GM23338 (cell line): ENCODE measurements around the gene SLC39A7. TPM values are rescaled to one million over a fixed set of nuclear protein-coding genes. Genes with fewer than 3 reads are reported as not detected.

Experiments used
- ATAC-seq: fragments of 200-7000 bp; cut with Tn5 transposase; 3 replicates; pipeline ENCODE4 v1.9.1; 2020
- DNase-seq: peaks from one replicate; pipeline ENCODE4 v3.0.0-alpha.2; 2015; ENCODE audit warnings: low spot score
- H2AFZ ChIP-seq: fragments of 200-600 bp; sonication (generic); 2 replicates; pipeline ENCODE4 v1.8.0; 2016; ENCODE audit warnings: antibody characterized with exemption, mild to moderate bottlenecking, moderate library complexity
- H3F3A ChIP-seq: fragments of 200-600 bp; sonication (generic); replicated peaks from 2 replicates; pipeline ENCODE4 v1.8.0; 2017; ENCODE audit warnings: antibody characterized with exemption, mixed run types, low read depth
- H3K27ac ChIP-seq: fragments of 200-600 bp; sonication (generic); 2 replicates; pipeline ENCODE4 v1.6.1; 2016; ENCODE audit warnings: low read depth
- H3K27me3 ChIP-seq: fragments of 200-600 bp; sonication (generic); 2 replicates; pipeline ENCODE4 v1.8.0; 2016; ENCODE audit warnings: mild to moderate bottlenecking, mixed run types, moderate library complexity; ENCODE audit not compliant: insufficient read depth
- H3K36me3 ChIP-seq: fragments of 200-600 bp; sonication (generic); 2 replicates; pipeline ENCODE4 v1.8.0; 2016; ENCODE audit warnings: mild to moderate bottlenecking; ENCODE audit not compliant: insufficient read depth
- H3K4me1 ChIP-seq: fragments of 200-600 bp; sonication (generic); 2 replicates; pipeline ENCODE4 v1.8.0; 2016; ENCODE audit warnings: mild to moderate bottlenecking, moderate library complexity; ENCODE audit not compliant: insufficient read depth
- H3K4me2 ChIP-seq: fragments of 200-600 bp; sonication (generic); 2 replicates; pipeline ENCODE4 v1.7.1; 2017; ENCODE audit warnings: mixed run types
- H3K4me3 ChIP-seq: fragments of 200-600 bp; sonication (generic); 2 replicates; pipeline ENCODE4 v1.6.1; 2016; ENCODE audit warnings: mixed run types
- H3K79me2 ChIP-seq: fragments of 200-600 bp; sonication (generic); replicated peaks from 2 replicates; pipeline ENCODE4 v1.8.0; 2017; ENCODE audit warnings: mild to moderate bottlenecking; ENCODE audit not compliant: insufficient read depth
- H3K9me2 ChIP-seq: fragments of 200-600 bp; sonication (generic); 2 replicates; pipeline ENCODE4 v1.8.0; 2017; ENCODE audit not compliant: insufficient read depth
- H4K20me1 ChIP-seq: fragments of 200-600 bp; sonication (generic); replicated peaks from 2 replicates; pipeline ENCODE4 v1.8.0; 2017; ENCODE audit warnings: mild to moderate bottlenecking; ENCODE audit not compliant: insufficient read depth
- H3K27ac Mint-ChIP-seq: 2 replicates; pipeline ENCODE4 v1.8.0; 2020; ENCODE audit warnings: inconsistent platforms, mild to moderate bottlenecking, moderate library complexity, mixed read lengths
- H3K27me3 Mint-ChIP-seq: 3 replicates; pipeline ENCODE4 v1.8.0; 2022; ENCODE audit warnings: low read depth, mild to moderate bottlenecking, moderate library complexity, mixed read lengths, inconsistent platforms; ENCODE audit not compliant: insufficient read depth, poor library complexity
- H3K36me3 Mint-ChIP-seq: 3 replicates; pipeline ENCODE4 v1.8.0; 2021; ENCODE audit warnings: low read depth, mild to moderate bottlenecking, inconsistent platforms, moderate library complexity, mixed read lengths
- H3K4me1 Mint-ChIP-seq: 3 replicates; pipeline ENCODE4 v1.8.0; 2020; ENCODE audit warnings: mild to moderate bottlenecking, inconsistent platforms, mixed read lengths
- H3K4me3 Mint-ChIP-seq: 3 replicates; pipeline ENCODE4 v1.8.0; 2021; ENCODE audit warnings: moderate library complexity, mild to moderate bottlenecking, inconsistent platforms, mixed read lengths
- H3K9me3 Mint-ChIP-seq: 3 replicates; pipeline ENCODE4 v1.8.0; 2020; ENCODE audit warnings: moderate library complexity, mild to moderate bottlenecking, inconsistent platforms, mixed read lengths
- CREB1 ChIP-seq: fragments of 250-450 bp; sonication (Bioruptor Pico); IDR thresholded peaks from 2 replicates; pipeline ENCODE4 v1.5.0; 2020; ENCODE audit warnings: low read depth, mild to moderate bottlenecking, moderate library complexity
- CTCF ChIP-seq, 2 experiments: fragments of 200-600 bp in 1 of 2; sonication (generic) in 1 of 2; conservative IDR thresholded peaks; 2 replicates each; pipeline versions ENCODE4 v1.5.1 to v1.6.1; 2016 to 2017; ENCODE audit warnings: antibody characterized with exemption in 2 of 2, low read depth in 2 of 2, mild to moderate bottlenecking in 2 of 2, moderate library complexity in 1 of 2
- EZH2 ChIP-seq: fragments of 200-600 bp; sonication (generic); IDR thresholded peaks from one replicate; pipeline ENCODE4 v1.8.0; 2017; ENCODE audit warnings: antibody characterized with exemption, mild to moderate bottlenecking, low read depth; ENCODE audit not compliant: unreplicated experiment
- JUNB ChIP-seq: IDR thresholded peaks from one replicate; pipeline ENCODE4 v1.6.1; 2016; ENCODE audit warnings: antibody characterized with exemption; ENCODE audit not compliant: unreplicated experiment
- POLR2AphosphoS5 ChIP-seq: IDR thresholded peaks from 2 replicates; pipeline ENCODE4 v1.6.1; 2016; ENCODE audit warnings: antibody characterized with exemption, low read depth
- ZNF462 ChIP-seq: fragments of 250-450 bp; sonication (Bioruptor Pico); IDR thresholded peaks from 2 replicates; pipeline ENCODE4 v1.5.0; 2020; ENCODE audit warnings: mild to moderate bottlenecking, moderate library complexity
- polyA plus RNA-seq: library from polyadenylated mRNA; unstranded; fragments of >200 nt; fragmentation: Nextera tagmentation; extraction: Ambion mirVana; gene quantifications from 2 replicates; pipeline ENCODE4 v1.2.1, GENCODE V29; 2016
- total RNA-seq: library from RNA; depleted of rRNA; stranded (reverse); fragments of >200 nt; shearing (Covaris generic); gene quantifications from 2 replicates; pipeline ENCODE4 v1.2.3, GENCODE V29; 2014

The SLC39A7 gene
- total and polyA plus RNA-seq, 2 experiments from 2014 or later, result 9.0 to 75.9 TPM

- TF ChIP-seq ZNF462 (CRISPR knock-in tag) (no peak), EZH2 (no peak)
Measured at GRCh38 chr6:33204165-33204414, 3.4 kb downstream of the SLC39A7 start (continued).

GRCh38 chr6:33204415-33205190 lies 3.9 kb downstream of the SLC39A7 start, which contains the start of gene HSD17B8:
Gene HSD17B8, plus strand, starts transcription at chr6:33204655. Its CDS starts 14 bp downstream, at chr6:33204669.
- H3K27me3 Mint-ChIP-seq, result peaks cover 42% of the 10 kb centered on the region
- no peaks in the 10 kb centered on the region; the same call in 2 of the 3 replicates for H3K9me3 Mint-ChIP-seq
- Histone ChIP-seq H3K27ac (no peak within 1 kb of the TSS), H3K9me2 (no peaks in the 10 kb centered on the region), H2AFZ (peak within 1 kb of the TSS; percentile 93; the same call in 1 of the 2 replicates), H3K4me1 (peaks cover 31% of the 10 kb centered on the region), H3K27me3 (peaks cover 40% of the 10 kb centered on the region), H3K4me3 (peak within 1 kb of the TSS; percentile 98), H3K79me2 (peaks cover 24% of the 10 kb centered on the region), H4K20me1 (peaks cover 21% of the 10 kb centered on the region), H3F3A (peaks cover 31% of the 10 kb centered on the region), H3K36me3 (peaks cover 11% of the 10 kb centered on the region; the same call in 1 of the 2 replicates), H3K4me2 (peak within 1 kb of the TSS; percentile 96)
- ATAC-seq, result peak; percentile 69
- peaks cover 60% of the 10 kb centered on the region for H3K4me1 Mint-ChIP-seq
- peaks cover 35% of the 10 kb centered on the region for H3K36me3 Mint-ChIP-seq
- H3K27ac Mint-ChIP-seq, result peak within 1 kb of the TSS; percentile 70; the same call in 1 of the 2 replicates
- TF ChIP-seq POLR2AphosphoS5, result peak; percentile 83
- TF ChIP-seq CTCF (conservative IDR thresholded peaks at IDR 0.05; ENCODE audit: low read depth in 2 of 2), result no peak
- TF ChIP-seq JUNB, result no peak
- TF ChIP-seq CREB1 (CRISPR knock-in tag), result peak; percentile 46; the same call in 1 of the 2 replicates
- H3K4me3 Mint-ChIP-seq, result peak within 1 kb of the TSS; percentile 84
- DNase-seq, result peak; percentile 98
